GM20000 (cell line): Measurements from ENCODE around the gene CHAF1B.
"Not testable (repeated sequence)": the region's sequence is repeated elsewhere in the genome, so short reads cannot be mapped to it uniquely, and the experiment has no call there.

Experiments used
- DNase-seq: peaks from one replicate; pipeline ENCODE4 v3.0.0; 2012; ENCODE audit warnings: low spot score
- CTCF ChIP-seq: IDR thresholded peaks from 2 replicates; pipeline ENCODE4 v1.5.1; 2012; ENCODE audit warnings: mild to moderate bottlenecking, control low read depth; ENCODE audit errors: extremely low read depth, missing control alignments

The CHAF1B gene

GRCh38 chr21:36385233-36386030, at the start of gene CHAF1B:
CHAF1B (plus strand) TSS chr21:36385392; CDS start chr21:36386137, 745 bp downstream.
- DNase-seq: peak; percentile 97

GRCh38 chr21:36337099-36337509, 48.1 kb upstream of the CHAF1B start:
- TF ChIP-seq CTCF: no peak
- no peak for DNase-seq

More at GRCh38 chr21:36385233-36386030, at the start of gene CHAF1B:
- TF ChIP-seq CTCF: no peak

GRCh38 chr21:36338975-36339374, 46.2 kb upstream of the CHAF1B start:
- no peak for TF ChIP-seq CTCF
- DNase-seq: no peak

GRCh38 chr21:36342581-36342980, 42.6 kb upstream of the CHAF1B start:
- DNase-seq: not testable (repeated sequence)

- no peak for DNase-seq
- TF ChIP-seq CTCF: no peak
These were observed 40.3 kb upstream of the CHAF1B start for GRCh38 chr21:36344931-36345330.

GRCh38 chr21:36347278-36347961, 37.8 kb upstream of the CHAF1B start:
- DNase-seq: no peak

GRCh38 chr21:36347962-36348328, 37.2 kb upstream of the CHAF1B start:
- TF ChIP-seq CTCF: no peak
- no peak for DNase-seq

More at GRCh38 chr21:36347278-36347961, 37.8 kb upstream of the CHAF1B start:
- TF ChIP-seq CTCF: no peak
